K562 (cell line): Measurements from ENCODE around the gene PCMTD2. TPM values are rescaled to one million over a fixed set of nuclear protein-coding genes. Genes with fewer than 3 reads are reported as not detected.

Experiments used
- ATAC-seq: fragments of 200-7000 bp; cut with Tn5 transposase; 3 replicates; pipeline ENCODE4 v1.9.1; 2020; ENCODE audit warnings: moderate library complexity
- BruUV-seq: library from RNA; stranded (reverse); fragments of 400-500 nt; replicated peaks from 2 replicates; lab custom pipeline; 2021; lab: Mats Ljungman, UMichigan
- CTCF ChIA-PET: fragments of 300-600 bp; formaldehyde crosslinking; extraction: SDS; loops from one replicate; lab custom pipeline; 2021; ENCODE audit warnings: low intra/inter-chr PET ratio; lab: Yijun Ruan, JAX
- POLR2A ChIA-PET: fragments of 300-600, 350-650 bp; sonication (Branson Sonifier 250); formaldehyde crosslinking; extraction: SDS; loops from one replicate; lab custom pipeline; 2021; ENCODE audit warnings: antibody characterized with exemption, inconsistent platforms; lab: Yijun Ruan, JAX
- DNase-seq, 4 experiments: peaks; one replicate each; pipeline versions ENCODE4 v3.0.0 to v3.0.0-alpha.2; 2011 to 2018; ENCODE audit warnings: low spot score in 3 of 4, mixed read lengths in 3 of 4; ENCODE audit errors: extremely low read depth in 1 of 4
- FAIRE-seq: peaks from 2 replicates; lab custom pipeline; 2011; peaks lifted over from hg19 to GRCh38; lab: Jason Lieb, UNC
- H2AFZ ChIP-seq: 2 replicates; pipeline ENCODE4 v1.6.0; 2011; ENCODE audit warnings: low read depth, low read length, control low read depth, inconsistent platforms
- H3K27ac ChIP-seq: fragments of 200-600 bp; 3 replicates; pipeline ENCODE4 v1.8.0; 2011; ENCODE audit warnings: low read depth, mild to moderate bottlenecking, control low read depth, inconsistent platforms, low read length, moderate library complexity, mixed read lengths; ENCODE audit errors: extremely low read depth
- H3K27me3 ChIP-seq, 2 experiments: fragments of 300-600 bp in 1 of 2; 2 replicates in 1 of 2; 3 replicates in 1 of 2; pipeline versions ENCODE4 v1.6.0 to v1.8.0; 2011; ENCODE audit warnings: inconsistent platforms in 2 of 2, low read length in 2 of 2, mild to moderate bottlenecking in 1 of 2, mixed read lengths in 1 of 2, moderate library complexity in 1 of 2; ENCODE audit not compliant: control insufficient read depth in 2 of 2, insufficient read depth in 2 of 2
- H3K36me3 ChIP-seq: fragments of 300-600 bp; 3 replicates; pipeline ENCODE4 v1.8.0; 2011; ENCODE audit warnings: mild to moderate bottlenecking, low read length, inconsistent platforms; ENCODE audit not compliant: control insufficient read depth, insufficient read depth
- H3K4me1 ChIP-seq, 2 experiments: fragments of 200-600 bp in 1 of 2; replicated peaks in 1 of 2; 2 replicates in 1 of 2; 3 replicates in 1 of 2; pipeline versions ENCODE4 v1.5.1 to v1.8.0; 2011; ENCODE audit warnings: inconsistent platforms in 2 of 2, low read length in 2 of 2, mild to moderate bottlenecking in 1 of 2, mixed read lengths in 1 of 2, moderate library complexity in 1 of 2; ENCODE audit not compliant: control insufficient read depth in 2 of 2, insufficient read depth in 2 of 2
- H3K4me2 ChIP-seq: 2 replicates; pipeline ENCODE4 v1.6.1; 2011; ENCODE audit warnings: low read length, control low read depth, inconsistent platforms, mixed read lengths; ENCODE audit not compliant: insufficient read depth
- H3K4me3 ChIP-seq: fragments of 200-600 bp; sonication (generic), shearing (Covaris generic); 2 replicates; pipeline ENCODE4 v1.5.1; 2016; ENCODE audit warnings: control low read depth, inconsistent platforms
- H3K79me2 ChIP-seq: fragments of 200-600 bp; 3 replicates; pipeline ENCODE4 v1.8.0; 2011; ENCODE audit warnings: low read length, inconsistent platforms; ENCODE audit not compliant: control insufficient read depth, insufficient read depth
- H3K9ac ChIP-seq, 2 experiments: 2 replicates each; pipeline versions ENCODE4 v1.6.0 to v1.6.1; 2011; ENCODE audit warnings: low read depth in 2 of 2, low read length in 2 of 2, control low read depth in 1 of 2, inconsistent platforms in 1 of 2, mild to moderate bottlenecking in 1 of 2, mixed read lengths in 1 of 2; ENCODE audit not compliant: insufficient read depth in 1 of 2
- H3K9me1 ChIP-seq: one replicate; pipeline ENCODE4 v1.6.0; 2011; ENCODE audit warnings: inconsistent platforms, mild to moderate bottlenecking, low read length, moderate library complexity; ENCODE audit not compliant: control insufficient read depth, insufficient read depth
- H3K9me3 ChIP-seq: replicated peaks from 2 replicates; pipeline ENCODE4 v1.5.1; 2011; ENCODE audit warnings: low read depth, low read length, inconsistent platforms; ENCODE audit not compliant: control insufficient read depth, insufficient read depth
- H4K20me1 ChIP-seq: replicated peaks from 2 replicates; pipeline ENCODE4 v1.6.1; 2011; ENCODE audit warnings: low read length, inconsistent platforms, mixed read lengths; ENCODE audit not compliant: control insufficient read depth, insufficient read depth
- TCF7L2 ChIP-seq: fragments of 150-350 bp; IDR thresholded peaks from 2 replicates; pipeline ENCODE4 v1.6.1; 2016; ENCODE audit warnings: low read depth, mild to moderate bottlenecking, low read length, moderate library complexity
- USF2 ChIP-seq: sonication (generic); formaldehyde crosslinking; IDR thresholded peaks from 2 replicates; pipeline ENCODE4 v1.5.0; 2020; ENCODE audit warnings: missing genetic modification reagents
- WGBS: fragments of 100-300 bp; shearing (Covaris generic); methylation state at CpG from one replicate; pipeline ENCODE4 v1.1.6; 2016; ENCODE audit warnings: low coverage, mixed read lengths; ENCODE audit not compliant: insufficient coverage; ENCODE audit errors: missing lambda C conversion rate; 5-methylcytosine and 5-hydroxymethylcytosine counted together
- in situ Hi-C: fragments of 300-500 bp; cut with MboI; formaldehyde crosslinking; loops from 4 replicates; pipeline ENCODE4 v1.15.0; 2018; ENCODE audit warnings: inconsistent platforms, mixed read lengths
- intact Hi-C: fragments of 100-400 bp; cut with micrococcal nuclease; formaldehyde crosslinking; loops from 2 replicates; pipeline ENCODE4 v1.14.2; 2022
- polyA plus RNA-seq, 8 experiments: library from polyadenylated mRNA; depleted of rRNA in 4 of 8; stranded (reverse) in 5 of 8; unstranded in 3 of 8; fragments of >200 nt; fragmentation: Nextera tagmentation in 2 of 8; fragmentation: Illumina TruSeq in 1 of 8; extraction: Ambion mirVana in 2 of 8; extraction: Trizol in 1 of 8; gene quantifications; 2 replicates each; pipeline versions ENCODE4 v1.2.1 to v1.2.3, GENCODE V29; 2011 to 2014; ENCODE audit warnings: inconsistent platforms in 1 of 8, missing spikeins in 1 of 8
- total RNA-seq, 7 experiments: library from RNA; depleted of rRNA in 6 of 7; stranded (reverse); fragments of >200 nt in 6 of 7; fragmentation: Illumina TruSeq in 2 of 7; extraction: Trizol in 2 of 7; gene quantifications; 2 replicates each; pipeline versions ENCODE4 v1.2.1 to v1.2.3, GENCODE V29; 2011 to 2021; ENCODE audit warnings: low replicate concordance in 1 of 7

PCMTD2 gene
- total and polyA plus RNA-seq, 9 of the 15 experiments (the other 6 are each of a cell fraction or from before 2014, with no cell fraction given) = 11.3 to 49.3 (median 28.4) TPM

- Histone ChIP-seq H3K27ac (no peak overlapping the region), H3K4me3 (no peak overlapping the region), H3K79me2 (no peaks in the 10 kb centered on the region), H3K4me2 (no peak overlapping the region), H2AFZ (no peak overlapping the region), H3K36me3 (no peaks in the 10 kb centered on the region), H3K27me3 (peaks cover 20 to 71% of the 10 kb centered on the region in 2 experiments; a peak in 4 of 5 replicates), H4K20me1 (no peaks in the 10 kb centered on the region; the same call in 1 of the 2 replicates), H3K4me1 (peaks cover 0 to 18% of the 10 kb centered on the region in 2 experiments; a peak in 2 of 5 replicates), H3K9me1 (no peaks in the 10 kb centered on the region), H3K9ac (no peak overlapping the region), H3K9me3 (no peaks in the 10 kb centered on the region)
- in situ Hi-C loops = no loop called here
- no peak for DNase-seq
- CTCF ChIA-PET = no interaction called here
- peak; percentile 30; the same call in 1 of the 3 replicates for ATAC-seq
- TF ChIP-seq USF2 (CRISPR knock-in tag) = peak; percentile 43; the same call in 1 of the 2 replicates
- no peak for TF ChIP-seq TCF7L2
- no peak for FAIRE-seq
- WGBS = 8% methylated on average over 17 of the region's 19 CpGs
- intact Hi-C loops = no loop called here
- no TSS peak for BruUV-seq
- POLR2A ChIA-PET = interaction anchor here (0.6 to 1.5 kb wide), 4 partner anchors 10 to 17 kb away, joined by 3 to 4 read pairs (median 4); no protein-coding TSS in a partner anchor
Observed at GRCh38 chr20:64239449-64240242, 15.9 kb upstream of the PCMTD2 start.
